Lung (tissue), 12 donors: Measurements from ENCODE around the gene PRPF40A. TPM values are rescaled to one million over a fixed set of nuclear protein-coding genes. Genes with fewer than 3 reads are reported as not detected.

Source experiments
- ATAC-seq: fragments of 200-7000 bp; cut with Tn5 transposase; one replicate; pipeline ENCODE4 v1.9.1; 2020; ENCODE audit warnings: moderate number of reproducible peaks; ENCODE audit not compliant: insufficient read depth, low FRiP score
- DNase-seq, 3 donors: peaks; one replicate each; pipeline ENCODE4 v3.0.0-alpha.2; 2013 to 2017
- H3K27ac ChIP-seq, 2 donors: one replicate each; pipeline ENCODE4 v1.5.1; 2013; ENCODE audit warnings: mild to moderate bottlenecking in 2 of 2, moderate library complexity in 2 of 2, control low read depth in 1 of 2, inconsistent platforms in 1 of 2, low read depth in 1 of 2, low read length in 1 of 2
- H3K27me3 ChIP-seq, 3 donors: one replicate each; pipeline ENCODE4 v1.5.1; 2013; ENCODE audit warnings: low read length in 2 of 3; ENCODE audit not compliant: control insufficient read depth in 3 of 3, insufficient read depth in 3 of 3
- H3K36me3 ChIP-seq, 4 donors: one replicate each; pipeline ENCODE4 v1.5.1; 2013; ENCODE audit warnings: low read length in 4 of 4, mild to moderate bottlenecking in 1 of 4, moderate library complexity in 1 of 4; ENCODE audit not compliant: control insufficient read depth in 4 of 4, insufficient read depth in 4 of 4
- H3K4me1 ChIP-seq, 5 donors: one replicate each; pipeline ENCODE4 v1.5.1; 2013; ENCODE audit warnings: low read length in 5 of 5, mild to moderate bottlenecking in 2 of 5, moderate library complexity in 1 of 5; ENCODE audit not compliant: control insufficient read depth in 5 of 5, insufficient read depth in 5 of 5
- H3K4me3 ChIP-seq: one replicate; pipeline ENCODE4 v1.5.1; 2013; ENCODE audit warnings: mild to moderate bottlenecking, control low read depth, moderate library complexity
- H3K9ac ChIP-seq, 2 donors: one replicate each; pipeline ENCODE4 v1.5.1; 2013; ENCODE audit warnings: low read length in 2 of 2, control low read depth in 1 of 2; ENCODE audit not compliant: insufficient read depth in 1 of 2
- H3K9me3 ChIP-seq, 4 donors: one replicate each; pipeline ENCODE4 v1.5.1; 2013; ENCODE audit warnings: low read length in 3 of 4, mild to moderate bottlenecking in 1 of 4, moderate library complexity in 1 of 4; ENCODE audit not compliant: control insufficient read depth in 4 of 4, insufficient read depth in 3 of 4
- WGBS, 2 donors: extraction: QIAGEN DNeasy Blood & Tissue Kit; methylation state at CpG; one replicate each; pipeline ENCODE4 v1.1.7; 2013; 5-methylcytosine and 5-hydroxymethylcytosine counted together
- polyA plus RNA-seq, 2 donors: library from polyadenylated mRNA; stranded (reverse); fragments of 200-250 nt; gene quantifications; one replicate each; pipeline ENCODE4 v1.2.1, GENCODE V29; 2013
- total RNA-seq, 2 donors: library from RNA; depleted of rRNA in 1 of 2; stranded (reverse); fragments of >200 nt in 1 of 2; gene quantifications; one replicate each; pipeline ENCODE4 v1.2.1, GENCODE V29; 2014 to 2021
- TF ChIP-seq, protein P1 (sequence below): IDR thresholded peaks from 2 replicates; pipeline ENCODE4 v1.5.1; 2012; ENCODE audit warnings: mild to moderate bottlenecking; ENCODE audit errors: control extremely low read depth, extremely low read depth
- donor health status: control.
- donor health status: control.
- donor health status: Bipolar disorder and iron deficiency.
- donor health status: healthy.
- donor health status: DM: yes; HTN: yes; CAD: no.

PRPF40A gene
- total and polyA plus RNA-seq, 4 donors = 20.1 to 131 (median 58.6) TPM

DNA sequence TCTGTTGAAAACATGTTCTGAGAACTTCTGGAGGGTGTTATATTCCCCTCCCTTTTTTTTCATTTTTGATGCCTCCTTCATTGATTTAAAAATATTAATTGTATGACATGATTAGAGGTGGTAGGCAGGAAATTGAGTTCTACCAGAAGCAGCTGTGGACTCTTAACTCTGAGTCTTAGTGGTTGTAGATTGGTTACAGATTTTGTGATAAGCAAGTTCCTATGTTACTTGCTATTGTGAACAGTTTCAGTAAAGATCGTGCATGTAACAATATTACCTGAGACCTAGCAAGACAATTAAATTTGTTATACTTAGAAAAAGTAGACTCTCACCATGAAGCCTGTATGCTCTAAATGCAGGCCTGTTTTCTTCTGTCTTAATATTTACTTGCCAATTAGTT, 88.1 kb downstream of the PRPF40A start:
- no peak overlapping the region for H3K9ac ChIP-seq
- H3K4me1 ChIP-seq = peaks cover 0 to 20% (median 0%) of the 10 kb centered on the region in 5 donors
- no peak overlapping the region for H3K4me3 ChIP-seq
- peaks cover 14 to 26% (median 20%) of the 10 kb centered on the region in 4 donors for H3K36me3 ChIP-seq
- 55 to 63% methylated on average over 1 of the region's 1 CpG for WGBS, 2 donors
- TF ChIP-seq, protein P1, sequence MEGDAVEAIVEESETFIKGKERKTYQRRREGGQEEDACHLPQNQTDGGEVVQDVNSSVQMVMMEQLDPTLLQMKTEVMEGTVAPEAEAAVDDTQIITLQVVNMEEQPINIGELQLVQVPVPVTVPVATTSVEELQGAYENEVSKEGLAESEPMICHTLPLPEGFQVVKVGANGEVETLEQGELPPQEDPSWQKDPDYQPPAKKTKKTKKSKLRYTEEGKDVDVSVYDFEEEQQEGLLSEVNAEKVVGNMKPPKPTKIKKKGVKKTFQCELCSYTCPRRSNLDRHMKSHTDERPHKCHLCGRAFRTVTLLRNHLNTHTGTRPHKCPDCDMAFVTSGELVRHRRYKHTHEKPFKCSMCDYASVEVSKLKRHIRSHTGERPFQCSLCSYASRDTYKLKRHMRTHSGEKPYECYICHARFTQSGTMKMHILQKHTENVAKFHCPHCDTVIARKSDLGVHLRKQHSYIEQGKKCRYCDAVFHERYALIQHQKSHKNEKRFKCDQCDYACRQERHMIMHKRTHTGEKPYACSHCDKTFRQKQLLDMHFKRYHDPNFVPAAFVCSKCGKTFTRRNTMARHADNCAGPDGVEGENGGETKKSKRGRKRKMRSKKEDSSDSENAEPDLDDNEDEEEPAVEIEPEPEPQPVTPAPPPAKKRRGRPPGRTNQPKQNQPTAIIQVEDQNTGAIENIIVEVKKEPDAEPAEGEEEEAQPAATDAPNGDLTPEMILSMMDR = no peak
- peaks cover 0 to 1% (median 0%) of the 10 kb centered on the region in 4 donors for H3K9me3 ChIP-seq
- no peak overlapping the region for H3K27ac ChIP-seq
- no peaks in the 10 kb centered on the region for H3K27me3 ChIP-seq
- DNase-seq (no peak), ATAC-seq (no peak)

DNA sequence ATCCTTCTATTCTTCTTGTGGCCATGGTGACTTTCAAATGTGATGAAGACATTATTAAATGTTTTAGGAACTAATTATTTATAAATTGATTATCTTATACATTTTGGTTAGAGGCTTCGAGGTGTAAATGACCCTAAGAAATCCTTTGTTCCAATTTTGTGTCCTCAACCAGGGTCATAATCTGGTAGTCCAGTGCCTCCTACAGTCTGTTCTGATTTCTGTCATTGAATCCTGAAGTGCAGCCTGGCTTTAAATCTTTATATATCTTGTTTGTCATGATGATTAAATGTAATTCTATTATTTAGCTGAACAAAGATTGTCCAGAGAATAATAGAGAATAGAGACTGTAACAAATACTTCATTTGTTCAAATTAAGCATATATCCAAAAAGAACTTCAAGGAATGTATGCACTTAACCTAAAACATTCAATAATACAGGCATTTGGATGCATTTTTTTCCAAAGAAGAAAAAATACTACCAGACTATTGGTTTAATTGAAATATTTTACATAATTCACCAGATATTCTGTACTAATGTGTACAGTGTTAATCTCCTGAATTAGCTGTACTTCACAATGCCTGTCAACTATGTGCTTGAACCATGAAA, 89.8 kb downstream of the PRPF40A start:
- Histone ChIP-seq H3K4me3 (no peak overlapping the region), H3K27me3 (no peaks in the 10 kb centered on the region), H3K4me1 (peaks cover 0 to 24% (median 0%) of the 10 kb centered on the region in 5 donors), H3K9me3 (peaks cover 0 to 1% (median 0%) of the 10 kb centered on the region in 4 donors), H3K36me3 (peaks cover 9 to 23% (median 16%) of the 10 kb centered on the region in 4 donors), H3K27ac (no peak overlapping the region), H3K9ac (no peak overlapping the region)
- ATAC-seq = no peak
- peak in 2 of 3 donors; percentile 64 to 65 for DNase-seq
- TF ChIP-seq, protein P1 = peak; percentile 25
- 6 to 23% methylated on average over 1 of the region's 1 CpG for WGBS, 2 donors

DNA sequence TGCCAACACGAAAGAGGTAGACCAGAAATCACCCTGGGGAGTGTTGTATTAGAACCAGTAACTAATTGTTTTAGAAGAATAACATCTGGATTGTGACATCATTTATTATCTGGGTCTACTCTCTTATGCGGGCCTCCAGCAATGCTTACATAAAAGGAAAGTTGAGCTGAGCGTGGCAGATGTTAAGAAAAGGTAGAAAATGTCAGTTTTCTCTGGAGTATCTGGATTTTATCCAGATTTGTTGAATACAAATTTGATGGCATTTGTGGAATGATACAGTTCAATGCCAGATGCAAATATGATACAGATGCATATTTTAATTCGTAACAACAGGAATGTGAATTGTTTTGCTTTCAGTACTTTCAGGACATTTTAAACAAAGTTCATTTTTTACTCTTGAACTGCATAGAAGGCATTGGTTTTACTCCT, 90.3 kb downstream of the PRPF40A start:
- Histone ChIP-seq H3K9ac (no peak overlapping the region), H3K36me3 (peaks cover 4 to 19% (median 13%) of the 10 kb centered on the region in 4 donors), H3K27ac (no peak overlapping the region), H3K4me3 (no peak overlapping the region), H3K9me3 (peaks cover 0 to 1% (median 0%) of the 10 kb centered on the region in 4 donors), H3K4me1 (peaks cover 0 to 28% (median 0%) of the 10 kb centered on the region in 5 donors), H3K27me3 (no peaks in the 10 kb centered on the region)
- TF ChIP-seq, protein P1 = no peak
- 63 to 73% methylated on average over 4 of the region's 4 CpGs for WGBS, 2 donors
- DNase-seq = peak in 2 of 3 donors; percentile 69 to 75
- no peak for ATAC-seq
